H1 (cell line): Measurements from ENCODE around the gene BIN2.

Experiments
- BRCA1 ChIP-seq: IDR thresholded peaks from 2 replicates; pipeline ENCODE4 v1.6.1; 2012; ENCODE audit warnings: low read depth, low read length, improper control_type of control experiment
- POLR2A ChIP-seq, 2 experiments: IDR thresholded peaks; 1 replicate in 1 of 2; 2 replicates in 1 of 2; pipeline ENCODE4 v1.6.1; 2011; ENCODE audit warnings: low read depth in 2 of 2, low read length in 2 of 2, mild to moderate bottlenecking in 2 of 2; ENCODE audit errors: control extremely low read depth in 1 of 2
- TF ChIP-seq, protein P1 (sequence below), 3 experiments: IDR thresholded peaks; 1 replicate in 2 of 3; 2 replicates in 1 of 3; pipeline versions ENCODE4 v1.5.1 to v1.6.1; 2011; ENCODE audit warnings: low read length in 3 of 3, mild to moderate bottlenecking in 3 of 3, inconsistent platforms in 2 of 3, low read depth in 1 of 3, moderate library complexity in 1 of 3; ENCODE audit not compliant: insufficient read depth in 1 of 3; ENCODE audit errors: control extremely low read depth in 1 of 3

DNA sequence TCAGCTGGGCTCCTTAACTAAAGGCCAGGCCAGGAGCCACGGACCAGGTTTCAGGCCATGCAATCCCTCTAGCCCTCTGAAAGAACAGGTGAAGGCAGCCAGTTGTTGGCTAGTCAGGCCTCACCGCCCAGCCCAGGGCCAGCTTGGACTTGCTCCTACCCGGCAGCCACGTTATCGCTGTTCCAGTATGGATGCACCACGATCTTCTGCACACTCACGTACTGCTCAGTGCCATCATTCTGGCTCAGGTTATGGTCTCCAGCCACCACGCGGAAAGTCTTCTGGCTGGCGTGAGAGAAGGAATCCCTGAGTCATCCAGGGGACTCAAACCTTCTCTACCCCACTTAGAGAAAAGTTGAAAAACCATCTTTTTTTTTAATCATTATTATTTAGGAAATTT is 18.4 kb upstream of the BIN2 start:
- TF ChIP-seq BRCA1 (no peak), POLR2A (IDR thresholded peaks at IDR 0.05; ENCODE audit: control extremely low read depth in 1 of 2, low read depth in 2 of 2, low read length in 2 of 2) (no peak)
- TF ChIP-seq, protein P1, sequence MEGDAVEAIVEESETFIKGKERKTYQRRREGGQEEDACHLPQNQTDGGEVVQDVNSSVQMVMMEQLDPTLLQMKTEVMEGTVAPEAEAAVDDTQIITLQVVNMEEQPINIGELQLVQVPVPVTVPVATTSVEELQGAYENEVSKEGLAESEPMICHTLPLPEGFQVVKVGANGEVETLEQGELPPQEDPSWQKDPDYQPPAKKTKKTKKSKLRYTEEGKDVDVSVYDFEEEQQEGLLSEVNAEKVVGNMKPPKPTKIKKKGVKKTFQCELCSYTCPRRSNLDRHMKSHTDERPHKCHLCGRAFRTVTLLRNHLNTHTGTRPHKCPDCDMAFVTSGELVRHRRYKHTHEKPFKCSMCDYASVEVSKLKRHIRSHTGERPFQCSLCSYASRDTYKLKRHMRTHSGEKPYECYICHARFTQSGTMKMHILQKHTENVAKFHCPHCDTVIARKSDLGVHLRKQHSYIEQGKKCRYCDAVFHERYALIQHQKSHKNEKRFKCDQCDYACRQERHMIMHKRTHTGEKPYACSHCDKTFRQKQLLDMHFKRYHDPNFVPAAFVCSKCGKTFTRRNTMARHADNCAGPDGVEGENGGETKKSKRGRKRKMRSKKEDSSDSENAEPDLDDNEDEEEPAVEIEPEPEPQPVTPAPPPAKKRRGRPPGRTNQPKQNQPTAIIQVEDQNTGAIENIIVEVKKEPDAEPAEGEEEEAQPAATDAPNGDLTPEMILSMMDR (IDR thresholded peaks at IDR 0.05; ENCODE audit: control extremely low read depth in 1 of 3, insufficient read depth in 1 of 3, low read depth in 1 of 3, low read length in 3 of 3), result no peak
